Endothelial cell of umbilical vein (primary cell): ENCODE measurements around the gene SPAG4.

Source experiments
- EZH2 ChIP-seq: IDR thresholded peaks from 2 replicates; pipeline ENCODE4 v1.6.1; 2012; ENCODE audit warnings: borderline replicate concordance, low read depth, mild to moderate bottlenecking, moderate library complexity, low read length, inconsistent platforms; ENCODE audit not compliant: severe bottlenecking
- POLR2A ChIP-seq: IDR thresholded peaks from 2 replicates; pipeline ENCODE4 v1.6.1; 2012; ENCODE audit warnings: low read depth, mild to moderate bottlenecking, control low read depth, low read length
- TF ChIP-seq, protein P1 (sequence below), 2 donors: IDR thresholded peaks; 1 replicate in 1 of 2; 2 replicates in 1 of 2; pipeline ENCODE4 v1.5.1; 2011; ENCODE audit warnings: low read length in 2 of 2, mild to moderate bottlenecking in 2 of 2, moderate library complexity in 2 of 2, control low read depth in 1 of 2, inconsistent platforms in 1 of 2, low read depth in 1 of 2; ENCODE audit not compliant: insufficient read depth in 1 of 2; ENCODE audit errors: extremely low read depth in 1 of 2

DNA sequence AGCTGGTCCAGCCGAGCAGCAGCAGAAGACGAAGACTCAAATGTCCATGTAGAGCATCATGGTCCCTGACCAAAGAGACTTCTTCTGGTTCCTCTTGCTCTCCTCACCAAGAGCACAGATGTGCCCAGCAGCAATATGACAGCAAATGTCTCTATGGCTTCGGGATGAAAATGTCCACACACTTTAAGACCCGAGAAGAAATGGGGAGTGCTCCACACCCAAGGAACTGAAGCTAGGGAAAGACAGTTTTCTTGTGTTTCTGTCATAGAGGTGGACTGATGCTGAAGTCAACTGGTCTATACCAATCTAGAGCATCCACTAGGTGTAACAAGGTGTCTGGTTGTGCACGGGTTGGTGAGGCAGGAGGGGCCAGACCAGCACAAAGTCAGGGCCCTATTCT lies 53.6 kb downstream of the SPAG4 start:
- TF ChIP-seq POLR2A (no peak), EZH2 (no peak)
- TF ChIP-seq, protein P1, sequence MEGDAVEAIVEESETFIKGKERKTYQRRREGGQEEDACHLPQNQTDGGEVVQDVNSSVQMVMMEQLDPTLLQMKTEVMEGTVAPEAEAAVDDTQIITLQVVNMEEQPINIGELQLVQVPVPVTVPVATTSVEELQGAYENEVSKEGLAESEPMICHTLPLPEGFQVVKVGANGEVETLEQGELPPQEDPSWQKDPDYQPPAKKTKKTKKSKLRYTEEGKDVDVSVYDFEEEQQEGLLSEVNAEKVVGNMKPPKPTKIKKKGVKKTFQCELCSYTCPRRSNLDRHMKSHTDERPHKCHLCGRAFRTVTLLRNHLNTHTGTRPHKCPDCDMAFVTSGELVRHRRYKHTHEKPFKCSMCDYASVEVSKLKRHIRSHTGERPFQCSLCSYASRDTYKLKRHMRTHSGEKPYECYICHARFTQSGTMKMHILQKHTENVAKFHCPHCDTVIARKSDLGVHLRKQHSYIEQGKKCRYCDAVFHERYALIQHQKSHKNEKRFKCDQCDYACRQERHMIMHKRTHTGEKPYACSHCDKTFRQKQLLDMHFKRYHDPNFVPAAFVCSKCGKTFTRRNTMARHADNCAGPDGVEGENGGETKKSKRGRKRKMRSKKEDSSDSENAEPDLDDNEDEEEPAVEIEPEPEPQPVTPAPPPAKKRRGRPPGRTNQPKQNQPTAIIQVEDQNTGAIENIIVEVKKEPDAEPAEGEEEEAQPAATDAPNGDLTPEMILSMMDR (IDR thresholded peaks at IDR 0.05; ENCODE audit: extremely low read depth in 1 of 2, insufficient read depth in 1 of 2, low read depth in 1 of 2, low read length in 2 of 2) = no peak
